Vagina (tissue), 2 donors: ENCODE measurements around the gene TRIM24.

Experiments
- POLR2A ChIP-seq, 2 donors: fragments of 450-650 bp; IDR thresholded peaks; one replicate each; pipeline ENCODE4 v1.6.1; 2017; ENCODE audit warnings: antibody characterized with exemption in 2 of 2, mild to moderate bottlenecking in 2 of 2, moderate library complexity in 2 of 2
- POLR2AphosphoS5 ChIP-seq, 2 donors: sonication (generic); formaldehyde crosslinking; IDR thresholded peaks; one replicate each; pipeline ENCODE4 v1.9.0; 2017; ENCODE audit warnings: antibody characterized with exemption in 2 of 2, mild to moderate bottlenecking in 2 of 2, low read depth in 1 of 2; ENCODE audit not compliant: insufficient read depth in 1 of 2
- TF ChIP-seq, protein P1 (sequence below), 3 experiments: fragments of 450-650 bp in 2 of 3; fragments of 200-600 bp in 1 of 3; sonication (generic) in 1 of 3; IDR thresholded peaks; one replicate each; pipeline ENCODE4 v1.5.1; 2017 to 2019; ENCODE audit warnings: antibody characterized with exemption in 3 of 3, mild to moderate bottlenecking in 2 of 3, moderate library complexity in 2 of 3

DNA sequence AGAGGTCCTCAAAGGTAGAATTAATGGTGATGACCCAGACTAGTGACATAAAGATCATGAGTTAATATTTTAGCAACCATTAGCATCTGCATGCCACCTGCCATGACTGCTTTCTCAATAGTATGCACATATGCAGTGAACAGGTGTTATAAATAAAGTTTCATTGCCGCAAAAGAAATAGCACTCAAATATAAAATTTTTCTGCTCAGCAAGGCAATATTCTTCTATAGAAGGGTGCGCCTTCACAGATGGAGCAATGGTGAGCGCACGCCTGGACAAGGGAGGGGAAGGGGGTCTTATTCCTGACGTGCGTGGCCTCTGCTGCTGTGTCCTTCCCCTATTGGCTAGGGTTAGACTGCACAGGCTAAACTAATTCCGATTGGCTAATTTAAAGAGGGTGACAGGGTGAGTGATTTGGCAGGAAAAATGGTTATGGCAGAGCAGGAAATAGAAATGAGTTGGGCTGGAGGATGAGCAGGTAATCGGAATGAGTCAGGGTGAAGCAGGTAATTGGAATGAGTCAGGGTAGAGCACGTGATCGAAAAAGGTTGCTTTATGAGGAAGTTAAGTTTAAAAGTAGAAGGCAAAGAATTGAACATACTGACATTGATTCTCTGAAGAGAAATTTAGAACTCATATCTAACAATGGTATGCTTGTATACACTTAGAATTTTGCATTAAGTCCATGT lies 24.7 kb upstream of the TRIM24 start:
- TF ChIP-seq, protein P1, sequence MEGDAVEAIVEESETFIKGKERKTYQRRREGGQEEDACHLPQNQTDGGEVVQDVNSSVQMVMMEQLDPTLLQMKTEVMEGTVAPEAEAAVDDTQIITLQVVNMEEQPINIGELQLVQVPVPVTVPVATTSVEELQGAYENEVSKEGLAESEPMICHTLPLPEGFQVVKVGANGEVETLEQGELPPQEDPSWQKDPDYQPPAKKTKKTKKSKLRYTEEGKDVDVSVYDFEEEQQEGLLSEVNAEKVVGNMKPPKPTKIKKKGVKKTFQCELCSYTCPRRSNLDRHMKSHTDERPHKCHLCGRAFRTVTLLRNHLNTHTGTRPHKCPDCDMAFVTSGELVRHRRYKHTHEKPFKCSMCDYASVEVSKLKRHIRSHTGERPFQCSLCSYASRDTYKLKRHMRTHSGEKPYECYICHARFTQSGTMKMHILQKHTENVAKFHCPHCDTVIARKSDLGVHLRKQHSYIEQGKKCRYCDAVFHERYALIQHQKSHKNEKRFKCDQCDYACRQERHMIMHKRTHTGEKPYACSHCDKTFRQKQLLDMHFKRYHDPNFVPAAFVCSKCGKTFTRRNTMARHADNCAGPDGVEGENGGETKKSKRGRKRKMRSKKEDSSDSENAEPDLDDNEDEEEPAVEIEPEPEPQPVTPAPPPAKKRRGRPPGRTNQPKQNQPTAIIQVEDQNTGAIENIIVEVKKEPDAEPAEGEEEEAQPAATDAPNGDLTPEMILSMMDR (IDR thresholded peaks at IDR 0.05): no peak
- TF ChIP-seq POLR2AphosphoS5 (IDR thresholded peaks at IDR 0.05; ENCODE audit: insufficient read depth in 1 of 2, low read depth in 1 of 2): no peak
- no peak for TF ChIP-seq POLR2A (IDR thresholded peaks at IDR 0.05)
